ENCODE data around the gene PDCD4. TPM values are rescaled to one million over a fixed set of nuclear protein-coding genes. Genes with fewer than 3 reads are reported as not detected.

PDCD4 gene
- total and polyA plus RNA-seq, 10 of the 15 experiments (the other 5 are each of a cell fraction or from before 2014, with no cell fraction given), result 101 to 372 (median 171) TPM

DNA sequence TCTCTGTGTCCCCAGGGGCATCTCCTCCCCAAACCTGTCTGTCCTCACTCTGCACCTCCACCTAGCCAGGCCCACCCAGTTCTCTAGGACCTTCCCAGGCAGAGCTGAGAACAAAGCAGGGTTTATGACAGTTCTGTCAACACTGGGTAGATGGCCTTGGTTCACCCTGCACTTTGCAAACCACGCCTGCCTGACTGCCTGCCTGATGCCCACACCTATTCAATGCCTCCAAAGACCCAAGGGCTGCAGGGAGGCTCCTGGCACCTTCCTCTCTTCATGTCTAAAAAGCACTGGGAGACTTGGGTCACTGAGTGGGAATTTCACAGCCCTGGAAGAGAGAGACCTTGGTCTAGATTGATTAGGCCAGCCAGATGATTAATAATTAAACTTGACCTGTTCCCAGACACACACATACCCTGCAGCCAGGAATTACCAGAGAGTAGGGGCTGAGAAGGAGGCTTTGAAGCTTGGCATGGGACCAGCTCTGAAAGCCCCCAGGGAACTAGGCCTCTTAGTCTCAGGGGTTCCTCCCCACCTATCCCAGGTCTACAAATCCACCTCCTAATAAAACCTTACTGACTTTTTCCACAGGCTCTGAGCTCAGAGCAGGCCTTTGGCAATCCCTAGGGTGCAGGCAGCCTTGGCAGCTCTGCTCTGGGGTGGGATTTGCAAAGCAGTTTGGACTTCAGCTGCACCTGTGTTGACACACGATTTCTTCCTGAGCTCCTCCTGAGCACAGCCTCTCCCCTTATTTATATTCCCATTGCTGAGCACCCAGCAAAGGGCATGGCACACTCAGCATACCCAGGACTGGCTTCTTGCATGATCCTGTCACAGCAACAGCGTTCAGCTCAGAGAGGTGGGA, 25.7 kb upstream of the PDCD4 start (continued):
- TF ChIP-seq CBX5 (IDR thresholded peaks at IDR 0.05; ENCODE audit: low read depth) (no peak), SPI1 (IDR thresholded peaks at IDR 0.05; ENCODE audit: borderline replicate concordance, insufficient read depth, low read depth, low read length) (no peak)
- TF ChIP-seq, protein P1, sequence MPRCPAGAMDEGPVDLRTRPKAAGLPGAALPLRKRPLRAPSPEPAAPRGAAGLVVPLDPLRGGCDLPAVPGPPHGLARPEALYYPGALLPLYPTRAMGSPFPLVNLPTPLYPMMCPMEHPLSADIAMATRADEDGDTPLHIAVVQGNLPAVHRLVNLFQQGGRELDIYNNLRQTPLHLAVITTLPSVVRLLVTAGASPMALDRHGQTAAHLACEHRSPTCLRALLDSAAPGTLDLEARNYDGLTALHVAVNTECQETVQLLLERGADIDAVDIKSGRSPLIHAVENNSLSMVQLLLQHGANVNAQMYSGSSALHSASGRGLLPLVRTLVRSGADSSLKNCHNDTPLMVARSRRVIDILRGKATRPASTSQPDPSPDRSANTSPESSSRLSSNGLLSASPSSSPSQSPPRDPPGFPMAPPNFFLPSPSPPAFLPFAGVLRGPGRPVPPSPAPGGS (IDR thresholded peaks at IDR 0.05; ENCODE audit: borderline replicate concordance, insufficient read depth, low read depth, low read length, poor library complexity, severe bottlenecking), result no peak

DNA sequence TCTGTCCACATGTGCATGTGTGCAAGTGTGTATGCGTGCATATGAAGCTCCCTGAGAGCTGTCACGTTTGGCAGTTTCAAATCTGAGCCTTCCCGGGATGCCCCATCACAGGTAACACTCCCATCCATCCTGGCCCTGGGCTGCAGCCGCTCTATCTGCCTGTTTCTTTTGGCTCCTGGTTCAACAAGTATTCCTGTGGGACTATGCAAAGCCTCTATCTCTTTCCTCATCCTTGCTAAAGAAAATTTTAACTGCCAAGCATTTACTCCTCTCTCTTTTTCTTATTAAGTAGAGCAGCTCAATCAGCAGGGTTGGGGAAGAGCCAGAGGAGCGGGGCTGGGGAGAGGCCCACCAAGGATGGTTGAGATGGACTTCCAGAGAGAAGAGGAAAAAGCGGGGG, 24.4 kb upstream of the PDCD4 start:
- ChIA-PET CTCF (interaction anchor here (6.8 kb wide), 2 partner anchors 12 to 44 kb away, joined by 68 to 70 read pairs; no protein-coding TSS in a partner anchor), POLR2A (interaction anchor here (1.2 to 7.4 kb wide), 7 partner anchors 13 to 99 kb away, joined by 3 to 145 read pairs (median 7); no protein-coding TSS in a partner anchor), RAD21 (ENCODE audit: unreplicated experiment) (interaction anchor here (1.0 to 7.3 kb wide), 4 partner anchors 10 to 74 kb away, joined by 3 to 138 read pairs (median 70); no protein-coding TSS in a partner anchor), SMC1A (ENCODE audit: uncharacterized antibody, unreplicated experiment) (interaction anchor here (1.0 to 7.8 kb wide), 6 partner anchors 7 to 99 kb away, joined by 3 to 188 read pairs (median 24); no protein-coding TSS in a partner anchor)
- no peak for ATAC-seq
- peaks cover 5% of the 10 kb centered on the region for H3K79me2 ChIP-seq (ENCODE audit: control insufficient read depth, insufficient read depth, low read length)
- no peak overlapping the region for H3K4me3 ChIP-seq
- TF ChIP-seq, protein P2, sequence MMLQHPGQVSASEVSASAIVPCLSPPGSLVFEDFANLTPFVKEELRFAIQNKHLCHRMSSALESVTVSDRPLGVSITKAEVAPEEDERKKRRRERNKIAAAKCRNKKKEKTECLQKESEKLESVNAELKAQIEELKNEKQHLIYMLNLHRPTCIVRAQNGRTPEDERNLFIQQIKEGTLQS (IDR thresholded peaks at IDR 0.05; ENCODE audit: borderline replicate concordance, extremely low read depth, low read depth, low read length), result no peak
- TF ChIP-seq SMAD1 (IDR thresholded peaks at IDR 0.05; ENCODE audit: low read depth, partially characterized antibody) (no peak), EP300 (IDR thresholded peaks at IDR 0.05; ENCODE audit: borderline replicate concordance in 1 of 2, control insufficient read depth in 1 of 2, low read depth in 2 of 2, low read length in 2 of 2) (no peak), TCF3 (IDR thresholded peaks at IDR 0.05; ENCODE audit: borderline replicate concordance, insufficient read depth, low read depth, low read length) (no peak), CHD4 (IDR thresholded peaks at IDR 0.05) (no peak), ZNF622 (IDR thresholded peaks at IDR 0.05) (no peak), BRCA1 (IDR thresholded peaks at IDR 0.05; ENCODE audit: low read depth, low read length) (no peak), ZNF24 (IDR thresholded peaks at IDR 0.05) (no peak), PML (IDR thresholded peaks at IDR 0.05; ENCODE audit: low read length) (no peak), RCOR1 (conservative IDR thresholded peaks at IDR 0.05; ENCODE audit: low read depth, low read length) (no peak)
- no peak overlapping the region for H3K27ac ChIP-seq (ENCODE audit: control insufficient read depth, insufficient read depth)
- H2AFZ ChIP-seq (ENCODE audit: control insufficient read depth, low read depth, low read length), result no peak overlapping the region
- H3K9ac ChIP-seq (ENCODE audit: control insufficient read depth, insufficient read depth, low read length), result no peak overlapping the region
- no peaks in the 10 kb centered on the region for H3K36me3 ChIP-seq (ENCODE audit: control insufficient read depth in 2 of 2, insufficient read depth in 2 of 2, low read length in 1 of 2)
- FAIRE-seq, result no peak
- no peaks in the 10 kb centered on the region for H3K27me3 ChIP-seq (replicated peaks in 1 of 2; ENCODE audit: control insufficient read depth in 2 of 2, insufficient read depth in 2 of 2, low read length in 1 of 2)
- in situ Hi-C loops (cut with MboI), result no loop called here
- no TSS peak for BruUV-seq (replicated peaks)
- peaks cover 67% of the 10 kb centered on the region for H3K4me1 ChIP-seq (ENCODE audit: control insufficient read depth, insufficient read depth, low read length)
- H3K4me2 ChIP-seq (ENCODE audit: control insufficient read depth, insufficient read depth), result no peak overlapping the region
- DNase-seq (ENCODE audit: low read depth, low spot score), result no peak
- no peaks in the 10 kb centered on the region for H3K9me3 ChIP-seq (replicated peaks; ENCODE audit: control insufficient read depth, insufficient read depth, low read length)
- 97% methylated on average over 6 of the region's 6 CpGs for WGBS (ENCODE audit: insufficient coverage, insufficient replicate concordance, low lambda C conversion rate, missing lambda C conversion rate)
- intact Hi-C loops (cut with micrococcal nuclease; ENCODE audit: unreplicated experiment), result no loop called here
- no peaks in the 10 kb centered on the region for H4K20me1 ChIP-seq (ENCODE audit: control insufficient read depth, insufficient read depth)

All from GM12878 (cell line).